Endothelial cell of umbilical vein (primary cell): Measurements from ENCODE around the gene DLGAP1. TPM values are rescaled to one million over a fixed set of nuclear protein-coding genes. Genes with fewer than 3 reads are reported as not detected.

Experiments
- BruUV-seq: library from RNA; stranded (reverse); fragments of 400-500 nt; replicated peaks from 2 replicates; lab custom pipeline; 2021; lab: Mats Ljungman, UMichigan
- CTCF ChIA-PET: fragments of 300-600, 350-600 bp; sonication (Branson Sonifier 250); formaldehyde crosslinking; loops from one replicate; lab custom pipeline; 2021; ENCODE audit warnings: antibody characterized with exemption, inconsistent platforms; lab: Charles Lee
- POLR2A ChIA-PET: fragments of 300-600, 350-600 bp; sonication (Branson Sonifier 250); formaldehyde crosslinking; loops from one replicate; lab custom pipeline; 2021; ENCODE audit warnings: antibody characterized with exemption, inconsistent platforms; lab: Charles Lee
- DNase-seq: peaks from one replicate; pipeline ENCODE4 v3.0.0-alpha.2; 2011; ENCODE audit warnings: low read depth, low spot score
- FAIRE-seq: peaks from 2 replicates; lab custom pipeline; 2011; peaks lifted over from hg19 to GRCh38; lab: Jason Lieb, UNC
- H2AFZ ChIP-seq: 2 replicates; pipeline ENCODE4 v1.6.0; 2012; ENCODE audit warnings: low read depth, low read length, control low read depth, inconsistent platforms
- H3K27ac ChIP-seq: 2 replicates; pipeline ENCODE4 v1.5.1; 2011; ENCODE audit warnings: low read depth, mild to moderate bottlenecking, control low read depth, low read length, moderate library complexity; ENCODE audit not compliant: insufficient read depth
- H3K27me3 ChIP-seq, 2 experiments: 2 replicates each; pipeline versions ENCODE4 v1.6.0 to v1.6.1; 2011; ENCODE audit warnings: low read length in 2 of 2, mixed read lengths in 1 of 2; ENCODE audit not compliant: control insufficient read depth in 2 of 2, insufficient read depth in 2 of 2
- H3K36me3 ChIP-seq, 2 experiments: 2 replicates in 1 of 2; 3 replicates in 1 of 2; pipeline ENCODE4 v1.5.1; 2011; ENCODE audit warnings: low read length in 2 of 2, mild to moderate bottlenecking in 1 of 2, moderate library complexity in 1 of 2; ENCODE audit not compliant: control insufficient read depth in 2 of 2, insufficient read depth in 2 of 2; ENCODE audit errors: extremely low read depth in 1 of 2
- H3K4me1 ChIP-seq: 3 replicates; pipeline ENCODE4 v1.5.1; 2011; ENCODE audit warnings: mild to moderate bottlenecking, low read length; ENCODE audit not compliant: control insufficient read depth, insufficient read depth; ENCODE audit errors: extremely low read depth
- H3K4me2 ChIP-seq: 2 replicates; pipeline ENCODE4 v1.6.1; 2011; ENCODE audit warnings: low read length, control low read depth, mixed read lengths; ENCODE audit not compliant: insufficient read depth
- H3K4me3 ChIP-seq, 3 experiments: fragments of 200-600 bp in 1 of 3; sonication (generic), shearing (Covaris generic) in 1 of 3; replicated peaks in 1 of 3; 2 replicates each; pipeline ENCODE4 v1.5.1; 2011 to 2016; ENCODE audit warnings: control low read depth in 3 of 3, low read length in 3 of 3, mild to moderate bottlenecking in 2 of 3, inconsistent platforms in 1 of 3, low read depth in 1 of 3, moderate library complexity in 1 of 3; ENCODE audit not compliant: insufficient read depth in 1 of 3
- H3K79me2 ChIP-seq: 2 replicates; pipeline ENCODE4 v1.6.0; 2012; ENCODE audit warnings: low read length, inconsistent platforms; ENCODE audit not compliant: control insufficient read depth, insufficient read depth
- H3K9ac ChIP-seq: replicated peaks from 2 replicates; pipeline ENCODE3; 2011; ENCODE audit warnings: low read length, control low read depth; ENCODE audit not compliant: insufficient read depth; ENCODE audit errors: extremely low read depth
- H3K9me1 ChIP-seq: replicated peaks from 3 replicates; pipeline ENCODE4 v1.6.0; 2011; ENCODE audit warnings: mild to moderate bottlenecking, low read length; ENCODE audit not compliant: control insufficient read depth, insufficient read depth; ENCODE audit errors: extremely low read depth
- H3K9me3 ChIP-seq: replicated peaks from 2 replicates; pipeline ENCODE4 v1.5.1; 2012; ENCODE audit warnings: low read length, inconsistent platforms; ENCODE audit not compliant: control insufficient read depth, insufficient read depth
- H4K20me1 ChIP-seq: replicated peaks from 2 replicates; pipeline ENCODE3; 2011; ENCODE audit warnings: mild to moderate bottlenecking, low read length; ENCODE audit not compliant: control insufficient read depth, insufficient read depth; ENCODE audit errors: extremely low read depth
- CTCF ChIP-seq, 2 donors: IDR thresholded peaks; 1 replicate in 1 of 2; 2 replicates in 1 of 2; pipeline ENCODE4 v1.5.1; 2011; ENCODE audit warnings: low read length in 2 of 2, mild to moderate bottlenecking in 2 of 2, moderate library complexity in 2 of 2, control low read depth in 1 of 2, inconsistent platforms in 1 of 2, low read depth in 1 of 2; ENCODE audit not compliant: insufficient read depth in 1 of 2; ENCODE audit errors: extremely low read depth in 1 of 2
- EZH2 ChIP-seq: IDR thresholded peaks from 2 replicates; pipeline ENCODE4 v1.6.1; 2012; ENCODE audit warnings: borderline replicate concordance, low read depth, mild to moderate bottlenecking, moderate library complexity, low read length, inconsistent platforms; ENCODE audit not compliant: severe bottlenecking
- FOS ChIP-seq: IDR thresholded peaks from 2 replicates; pipeline ENCODE4 v1.6.1; 2011; ENCODE audit warnings: mild to moderate bottlenecking, low read length, moderate library complexity, borderline replicate concordance; ENCODE audit not compliant: insufficient read depth
- GATA2 ChIP-seq: IDR thresholded peaks from 2 replicates; pipeline ENCODE4 v1.7.0; 2011; ENCODE audit warnings: low read depth, mild to moderate bottlenecking, moderate library complexity, mixed read lengths, low read length; ENCODE audit not compliant: insufficient read length, insufficient read depth
- JUN ChIP-seq: IDR thresholded peaks from 2 replicates; pipeline ENCODE4 v1.6.1; 2011; ENCODE audit warnings: borderline replicate concordance, low read depth; ENCODE audit not compliant: insufficient read length, insufficient read depth
- MYC ChIP-seq: IDR thresholded peaks from one replicate; pipeline ENCODE4 v1.6.1; 2011; ENCODE audit warnings: mild to moderate bottlenecking, low read depth, low read length
- POLR2A ChIP-seq: IDR thresholded peaks from 2 replicates; pipeline ENCODE4 v1.6.1; 2012; ENCODE audit warnings: low read depth, mild to moderate bottlenecking, control low read depth, low read length
- POLR2AphosphoS5 ChIP-seq: IDR thresholded peaks from 2 replicates; pipeline ENCODE4 v1.6.1; 2012; ENCODE audit warnings: low read depth, mild to moderate bottlenecking, control low read depth, low read length, moderate library complexity; ENCODE audit not compliant: insufficient read depth
- dilution Hi-C: fragments of 300-500 bp; cut with MboI; formaldehyde crosslinking; loops from one replicate; pipeline ENCODE4 v1.15.0; 2019; ENCODE audit warnings: low sequenced_read_pairs; ENCODE audit not compliant: extremely low pct_ligation_motif_present
- intact Hi-C: fragments of 100-400 bp; cut with micrococcal nuclease; formaldehyde crosslinking; loops from one replicate; pipeline ENCODE4 v1.10.0; 2022
- polyA plus RNA-seq, 4 experiments: library from polyadenylated mRNA; depleted of rRNA in 3 of 4; stranded (reverse) in 3 of 4; unstranded in 1 of 4; fragments of >200 nt; gene quantifications; 2 replicates each; pipeline versions ENCODE4 v1.2.1 to v1.2.3, GENCODE V29; 2011 to 2012; ENCODE audit warnings: missing spikeins in 1 of 4
- total RNA-seq: library from RNA; stranded (reverse); gene quantifications from 2 replicates; pipeline ENCODE4 v1.2.3, GENCODE V29; 2021
- TF ChIP-seq, protein P1 (sequence below): IDR thresholded peaks from 2 replicates; pipeline ENCODE4 v1.6.1; 2011; ENCODE audit not compliant: insufficient read depth, insufficient read length

Gene DLGAP1
- total and polyA plus RNA-seq, 2 donors (not counting 3 experiments of a cell fraction or from before 2014, with no cell fraction given): 0.04 TPM; not detected in 1

GRCh38 chr18:3692691-3693090 is 762.4 kb downstream of the DLGAP1 start:
- Histone ChIP-seq H3K4me3 (no peak overlapping the region), H3K36me3 (no peaks in the 10 kb centered on the region), H3K9me1 (no peaks in the 10 kb centered on the region), H2AFZ (no peak overlapping the region), H3K9me3 (no peaks in the 10 kb centered on the region), H3K9ac (no peak overlapping the region), H3K4me2 (no peak overlapping the region), H3K27ac (no peak overlapping the region), H3K4me1 (no peaks in the 10 kb centered on the region), H4K20me1 (no peaks in the 10 kb centered on the region), H3K27me3 (no peaks in the 10 kb centered on the region), H3K79me2 (no peaks in the 10 kb centered on the region)
- dilution Hi-C loops: no loop called here
- FAIRE-seq (no peak), DNase-seq (no peak)
- intact Hi-C loops: no loop called here
- TF ChIP-seq JUN: no peak
- TF ChIP-seq POLR2A: no peak
- TF ChIP-seq MYC: no peak
- no peak for TF ChIP-seq FOS
- no peak for TF ChIP-seq CTCF (IDR thresholded peaks at IDR 0.05; ENCODE audit: extremely low read depth in 1 of 2, insufficient read depth in 1 of 2, low read depth in 1 of 2, low read length in 2 of 2)
- no peak for TF ChIP-seq GATA2
- TF ChIP-seq EZH2: no peak
- TF ChIP-seq, protein P1, sequence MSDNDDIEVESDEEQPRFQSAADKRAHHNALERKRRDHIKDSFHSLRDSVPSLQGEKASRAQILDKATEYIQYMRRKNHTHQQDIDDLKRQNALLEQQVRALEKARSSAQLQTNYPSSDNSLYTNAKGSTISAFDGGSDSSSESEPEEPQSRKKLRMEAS: no peak
- TF ChIP-seq POLR2AphosphoS5: no peak
- ChIA-PET POLR2A (no interaction called here), CTCF (interaction anchor here (1.4 to 4.5 kb wide), 7 partner anchors 9 to 303 kb away, joined by 3 to 23 read pairs (median 7); no protein-coding TSS in a partner anchor)
- no TSS peak for BruUV-seq
